WTC11 (cell line): ENCODE measurements around the gene MCUB.

ENCODE experiments used
- E2F5 ChIP-seq: sonication (generic); formaldehyde crosslinking; IDR thresholded peaks from 2 replicates; pipeline ENCODE4 v1.8.1; 2022; ENCODE audit warnings: mild to moderate bottlenecking, moderate library complexity, missing genetic modification reagents
- MAX ChIP-seq: sonication (generic); formaldehyde crosslinking; IDR thresholded peaks from 2 replicates; pipeline ENCODE4 v1.8.0; 2022; ENCODE audit warnings: mild to moderate bottlenecking, missing genetic modification reagents
- NFYB ChIP-seq: sonication (generic); formaldehyde crosslinking; conservative IDR thresholded peaks from 2 replicates; pipeline ENCODE4 v1.8.0; 2022; ENCODE audit warnings: low read depth, missing genetic modification reagents
- ZBTB21 ChIP-seq: sonication (generic); formaldehyde crosslinking; IDR thresholded peaks from 2 replicates; pipeline ENCODE4 v1.8.1; 2023; ENCODE audit warnings: mild to moderate bottlenecking, missing genetic modification reagents, borderline replicate concordance
- ZNF281 ChIP-seq: sonication (generic); formaldehyde crosslinking; IDR thresholded peaks from 2 replicates; pipeline ENCODE4 v1.8.0; 2023; ENCODE audit warnings: mild to moderate bottlenecking, missing genetic modification reagents
- TF ChIP-seq, protein P1 (sequence below): fragments of 200-600 bp; IDR thresholded peaks from 2 replicates; pipeline ENCODE4 v1.8.0; 2022; ENCODE audit warnings: antibody characterized with exemption

GRCh38 chr4:109554971-109555370 is 5.1 kb upstream of the MCUB start:
- no peak for TF ChIP-seq E2F5 (CRISPR knock-in tag)
- TF ChIP-seq, protein P1, sequence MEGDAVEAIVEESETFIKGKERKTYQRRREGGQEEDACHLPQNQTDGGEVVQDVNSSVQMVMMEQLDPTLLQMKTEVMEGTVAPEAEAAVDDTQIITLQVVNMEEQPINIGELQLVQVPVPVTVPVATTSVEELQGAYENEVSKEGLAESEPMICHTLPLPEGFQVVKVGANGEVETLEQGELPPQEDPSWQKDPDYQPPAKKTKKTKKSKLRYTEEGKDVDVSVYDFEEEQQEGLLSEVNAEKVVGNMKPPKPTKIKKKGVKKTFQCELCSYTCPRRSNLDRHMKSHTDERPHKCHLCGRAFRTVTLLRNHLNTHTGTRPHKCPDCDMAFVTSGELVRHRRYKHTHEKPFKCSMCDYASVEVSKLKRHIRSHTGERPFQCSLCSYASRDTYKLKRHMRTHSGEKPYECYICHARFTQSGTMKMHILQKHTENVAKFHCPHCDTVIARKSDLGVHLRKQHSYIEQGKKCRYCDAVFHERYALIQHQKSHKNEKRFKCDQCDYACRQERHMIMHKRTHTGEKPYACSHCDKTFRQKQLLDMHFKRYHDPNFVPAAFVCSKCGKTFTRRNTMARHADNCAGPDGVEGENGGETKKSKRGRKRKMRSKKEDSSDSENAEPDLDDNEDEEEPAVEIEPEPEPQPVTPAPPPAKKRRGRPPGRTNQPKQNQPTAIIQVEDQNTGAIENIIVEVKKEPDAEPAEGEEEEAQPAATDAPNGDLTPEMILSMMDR = no peak
- TF ChIP-seq ZNF281 (CRISPR knock-in tag) = no peak
- TF ChIP-seq NFYB (CRISPR knock-in tag) = no peak
- TF ChIP-seq ZBTB21 (CRISPR knock-in tag) = no peak
- no peak for TF ChIP-seq MAX
